ENCODE results near the gene NMNAT2.

DNA sequence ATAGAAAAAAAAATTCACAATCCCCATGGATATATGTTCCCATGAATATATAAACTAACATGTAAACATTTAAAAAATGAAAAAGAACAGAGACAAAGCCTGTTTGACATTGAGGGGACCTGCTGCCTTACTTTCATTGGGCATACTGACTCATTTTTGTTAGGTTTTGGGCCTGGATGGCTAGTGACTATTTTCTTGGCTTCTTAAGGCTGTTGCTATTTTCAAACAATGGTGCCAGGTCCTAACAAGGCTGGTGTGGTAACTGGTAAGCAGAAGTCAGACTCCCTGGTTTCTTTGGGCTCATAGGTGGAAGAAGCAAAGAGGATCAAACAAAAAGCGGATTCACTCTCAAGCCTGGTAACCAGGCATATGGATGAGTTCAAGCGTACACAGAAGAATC is 181.1 kb downstream of the NMNAT2 start:
- TF ChIP-seq EZH2 (IDR thresholded peaks at IDR 0.05; ENCODE audit: low read depth, unreplicated experiment) (no peak), CTCF (conservative IDR thresholded peaks at IDR 0.05; ENCODE audit: low read depth in 2 of 2) (no peak), JUNB (IDR thresholded peaks at IDR 0.05; ENCODE audit: unreplicated experiment) (no peak), REST (IDR thresholded peaks at IDR 0.05; ENCODE audit: unreplicated experiment) (no peak), POLR2AphosphoS5 (IDR thresholded peaks at IDR 0.05; ENCODE audit: low read depth) (no peak), EZH2phosphoT487 (IDR thresholded peaks at IDR 0.05; ENCODE audit: unreplicated experiment) (no peak)
- TF ChIP-seq, protein P1, sequence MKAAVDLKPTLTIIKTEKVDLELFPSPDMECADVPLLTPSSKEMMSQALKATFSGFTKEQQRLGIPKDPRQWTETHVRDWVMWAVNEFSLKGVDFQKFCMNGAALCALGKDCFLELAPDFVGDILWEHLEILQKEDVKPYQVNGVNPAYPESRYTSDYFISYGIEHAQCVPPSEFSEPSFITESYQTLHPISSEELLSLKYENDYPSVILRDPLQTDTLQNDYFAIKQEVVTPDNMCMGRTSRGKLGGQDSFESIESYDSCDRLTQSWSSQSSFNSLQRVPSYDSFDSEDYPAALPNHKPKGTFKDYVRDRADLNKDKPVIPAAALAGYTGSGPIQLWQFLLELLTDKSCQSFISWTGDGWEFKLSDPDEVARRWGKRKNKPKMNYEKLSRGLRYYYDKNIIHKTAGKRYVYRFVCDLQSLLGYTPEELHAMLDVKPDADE (IDR thresholded peaks at IDR 0.05): no peak
